GM18508 (cell line): Measurements from ENCODE around the gene SHOX.

ENCODE experiments used
- ATAC-seq: cut with Tn5 transposase; IDR thresholded peaks from one replicate; pipeline ENCODE4 v1.9.1; 2021; ENCODE audit warnings: moderate number of reproducible peaks; ENCODE audit not compliant: insufficient read depth, unreplicated experiment

Gene SHOX

DNA sequence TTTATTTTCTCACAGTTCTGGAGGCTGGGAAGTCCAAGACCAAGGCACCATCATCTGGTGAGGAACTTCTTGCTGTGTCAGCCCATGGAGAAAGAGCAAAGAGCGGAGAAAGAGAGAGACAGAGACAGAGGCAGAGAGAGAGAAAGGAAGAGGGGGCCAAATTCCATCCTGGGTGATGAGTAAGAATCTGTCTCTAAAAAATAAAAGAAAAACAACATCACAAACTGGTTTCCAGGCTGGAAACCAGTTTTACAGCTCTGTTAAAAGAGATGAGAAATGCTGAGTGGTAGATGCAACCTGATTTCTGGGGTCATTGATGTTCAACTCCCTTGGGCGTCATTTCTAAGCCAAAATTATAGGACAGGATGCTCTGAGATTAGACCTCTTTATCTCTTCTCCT, 72.9 kb downstream of the SHOX start:
- ATAC-seq: no peak

DNA sequence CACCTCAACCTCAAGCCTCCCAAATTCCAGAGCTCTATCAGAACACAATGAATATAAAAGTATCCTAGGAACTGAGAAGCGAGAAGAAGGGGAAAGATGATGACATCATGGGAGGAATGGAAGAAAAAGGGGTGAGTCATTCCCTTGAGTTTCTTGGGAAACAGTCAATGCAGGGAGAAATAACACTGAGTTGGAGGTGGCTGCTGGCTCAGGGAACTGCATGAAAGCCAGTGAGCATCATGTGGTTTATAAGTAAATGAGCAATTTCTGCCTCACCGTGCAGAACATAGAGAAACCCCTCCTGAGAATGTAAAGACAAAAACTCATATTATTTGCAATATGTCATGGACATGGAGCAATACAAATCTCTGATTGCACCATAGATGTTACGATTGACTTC, 73.3 kb downstream of the SHOX start:
- no peak for ATAC-seq
